GM12878 (cell line): ENCODE measurements around the gene PTPRN2. TPM values are rescaled to one million over a fixed set of nuclear protein-coding genes. Genes with fewer than 3 reads are reported as not detected.

Experiments used
- ATAC-seq: fragments of 200-7000 bp; cut with Tn5 transposase; 3 replicates; pipeline ENCODE4 v1.9.1; 2020; ENCODE audit warnings: mild to moderate bottlenecking, moderate library complexity
- BruUV-seq: library from RNA; stranded (reverse); fragments of 400-500 nt; replicated peaks from 2 replicates; lab custom pipeline; 2021; lab: Mats Ljungman, UMichigan
- CTCF ChIA-PET: fragments of 300-600 bp; sonication (Branson Sonifier 250); formaldehyde crosslinking; extraction: SDS; loops from one replicate; lab custom pipeline; 2021; ENCODE audit warnings: inconsistent platforms; lab: Yijun Ruan, JAX
- POLR2A ChIA-PET: fragments of 350-600 bp; formaldehyde crosslinking; extraction: SDS; loops from one replicate; lab custom pipeline; 2021; ENCODE audit warnings: inconsistent platforms; lab: Charles Lee
- RAD21 ChIA-PET: fragments of 300-600 bp; sonication (Branson Sonifier 250); formaldehyde crosslinking; loops from one replicate; lab custom pipeline; 2023; ENCODE audit warnings: antibody characterized with exemption; ENCODE audit not compliant: unreplicated experiment; lab: Charles Lee
- SMC1A ChIA-PET: fragments of 300-600 bp; sonication (Branson Sonifier 250); formaldehyde crosslinking; loops from one replicate; lab custom pipeline; 2023; ENCODE audit not compliant: unreplicated experiment, uncharacterized antibody; lab: Charles Lee
- DNase-seq: peaks from one replicate; pipeline ENCODE4 v3.0.0-alpha.2; 2011; ENCODE audit warnings: low read depth, low spot score
- FAIRE-seq: peaks from 3 replicates; lab custom pipeline; 2011; peaks lifted over from hg19 to GRCh38; lab: Jason Lieb, UNC
- H2AFZ ChIP-seq: 2 replicates; pipeline ENCODE4 v1.6.0; 2011; ENCODE audit warnings: low read depth, low read length, control low read depth; ENCODE audit not compliant: control insufficient read depth
- H3K27ac ChIP-seq: 2 replicates; pipeline ENCODE4 v1.5.1; 2011; ENCODE audit warnings: control low read depth; ENCODE audit not compliant: control insufficient read depth, insufficient read depth
- H3K27me3 ChIP-seq, 2 experiments: replicated peaks in 1 of 2; 2 replicates each; pipeline versions ENCODE4 v1.6.0 to v1.6.1; 2011; ENCODE audit warnings: low read length in 1 of 2; ENCODE audit not compliant: control insufficient read depth in 2 of 2, insufficient read depth in 2 of 2
- H3K36me3 ChIP-seq, 2 experiments: 2 replicates each; pipeline ENCODE4 v1.5.1; 2011; ENCODE audit warnings: low read length in 1 of 2; ENCODE audit not compliant: control insufficient read depth in 2 of 2, insufficient read depth in 2 of 2
- H3K4me1 ChIP-seq: 2 replicates; pipeline ENCODE4 v1.6.1; 2011; ENCODE audit warnings: mild to moderate bottlenecking, low read length, moderate library complexity, mixed read lengths; ENCODE audit not compliant: control insufficient read depth, insufficient read depth
- H3K4me2 ChIP-seq: 2 replicates; pipeline ENCODE4 v1.6.0; 2011; ENCODE audit warnings: control low read depth; ENCODE audit not compliant: control insufficient read depth, insufficient read depth
- H3K4me3 ChIP-seq: fragments of 200-600 bp; sonication (generic); 2 replicates; pipeline ENCODE4 v1.5.1; 2016
- H3K79me2 ChIP-seq: 2 replicates; pipeline ENCODE4 v1.6.0; 2011; ENCODE audit warnings: low read length; ENCODE audit not compliant: control insufficient read depth, insufficient read depth
- H3K9ac ChIP-seq: 2 replicates; pipeline ENCODE4 v1.8.0; 2011; ENCODE audit warnings: low read length, control low read depth, mixed read lengths; ENCODE audit not compliant: control insufficient read depth, insufficient read depth
- H3K9me3 ChIP-seq: replicated peaks from 3 replicates; pipeline ENCODE4 v1.5.1; 2011; ENCODE audit warnings: mild to moderate bottlenecking, low read length; ENCODE audit not compliant: control insufficient read depth, insufficient read depth
- H4K20me1 ChIP-seq: 2 replicates; pipeline ENCODE4 v1.6.0; 2011; ENCODE audit not compliant: control insufficient read depth, insufficient read depth
- BHLHE40 ChIP-seq, 2 experiments: fragments of 450-650 bp in 1 of 2; IDR thresholded peaks; 2 replicates each; pipeline ENCODE4 v1.6.1; 2011 to 2017; ENCODE audit warnings: low read depth in 2 of 2, borderline replicate concordance in 1 of 2, improper control_type of control experiment in 1 of 2, low read length in 1 of 2, mild to moderate bottlenecking in 1 of 2
- HDAC2 ChIP-seq: fragments of 200-600 bp; sonication (generic); IDR thresholded peaks from 2 replicates; pipeline ENCODE4 v1.6.1; 2017
- HDAC6 ChIP-seq: fragments of 200-600 bp; sonication (generic); IDR thresholded peaks from one replicate; pipeline ENCODE4 v1.8.0; 2017; ENCODE audit warnings: antibody characterized with exemption; ENCODE audit not compliant: unreplicated experiment
- MEF2B ChIP-seq: fragments of 450-650 bp; IDR thresholded peaks from 2 replicates; pipeline ENCODE4 v1.6.1; 2018; ENCODE audit warnings: mild to moderate bottlenecking, moderate library complexity; ENCODE audit not compliant: partially characterized antibody, poor library complexity, severe bottlenecking
- MYB ChIP-seq: fragments of 150-350 bp; IDR thresholded peaks from 2 replicates; pipeline ENCODE4 v1.6.1; 2014; ENCODE audit warnings: mild to moderate bottlenecking, low read depth, low read length, borderline replicate concordance
- NBN ChIP-seq: fragments of 450-650 bp; IDR thresholded peaks from 2 replicates; pipeline ENCODE4 v1.6.1; 2016
- POLR2A ChIP-seq: IDR thresholded peaks from 2 replicates; pipeline ENCODE4 v1.6.1; 2011; ENCODE audit warnings: low read depth, mild to moderate bottlenecking, low read length
- RAD21 ChIP-seq: IDR thresholded peaks from 2 replicates; pipeline ENCODE4 v1.6.1; 2011; ENCODE audit warnings: mild to moderate bottlenecking, low read depth, low read length, moderate library complexity; ENCODE audit not compliant: insufficient read depth
- STAT1 ChIP-seq: fragments of 450-650 bp; conservative IDR thresholded peaks from 2 replicates; pipeline ENCODE4 v1.6.1; 2014; ENCODE audit warnings: antibody characterized with exemption, mild to moderate bottlenecking
- TAF1 ChIP-seq: IDR thresholded peaks from 2 replicates; pipeline ENCODE4 v1.6.1; 2011; ENCODE audit warnings: mild to moderate bottlenecking, low read depth, low read length, borderline replicate concordance
- WRNIP1 ChIP-seq: IDR thresholded peaks from 2 replicates; pipeline ENCODE4 v1.6.1; 2011; ENCODE audit warnings: low read depth, low read length, improper control_type of control experiment, borderline replicate concordance
- WGBS: methylation state at CpG from one replicate; pipeline ENCODE4 v1.1.6; 2016; ENCODE audit warnings: low lambda C conversion rate; ENCODE audit not compliant: insufficient replicate concordance, insufficient coverage; ENCODE audit errors: missing lambda C conversion rate; 5-methylcytosine and 5-hydroxymethylcytosine counted together
- in situ Hi-C: fragments of 300-500 bp; cut with MboI; formaldehyde crosslinking; loops from 9 replicates; pipeline ENCODE4 v1.14.3; 2018; ENCODE audit warnings: mixed read lengths
- intact Hi-C: fragments of 100-400 bp; cut with micrococcal nuclease; formaldehyde crosslinking; loops from one replicate; pipeline ENCODE4 v1.14.2; 2022; ENCODE audit not compliant: unreplicated experiment
- polyA plus RNA-seq, 11 experiments: library from polyadenylated mRNA; depleted of rRNA in 4 of 11; unstranded in 6 of 11; stranded (reverse) in 5 of 11; fragments of >200 nt; fragmentation: Nextera tagmentation in 4 of 11; fragmentation: Illumina TruSeq in 1 of 11; extraction: Ambion mirVana in 4 of 11; extraction: Trizol in 1 of 11; gene quantifications; 1 replicate in 1 of 11; 2 replicates in 10 of 11; pipeline versions ENCODE4 v1.2.1 to v1.2.3, GENCODE V29; 2011 to 2016; ENCODE audit warnings: inconsistent platforms in 2 of 11, missing spikeins in 2 of 11, low read depth in 1 of 11
- total RNA-seq, 4 experiments: library from RNA; depleted of rRNA in 3 of 4; stranded (reverse); fragments of >200 nt in 3 of 4; fragmentation: Illumina TruSeq in 1 of 4; extraction: Trizol in 1 of 4; gene quantifications; 2 replicates each; pipeline versions ENCODE4 v1.2.1 to v1.2.3, GENCODE V29; 2013 to 2021
- TF ChIP-seq, protein P1 (sequence below): fragments of 150-350 bp; IDR thresholded peaks from 2 replicates; pipeline ENCODE4 v1.6.1; 2014; ENCODE audit warnings: mild to moderate bottlenecking, low read depth, low read length

PTPRN2 gene
- total and polyA plus RNA-seq, 10 of the 15 experiments (the other 5 are each of a cell fraction or from before 2014, with no cell fraction given): 5.4 TPM; not detected in 9

DNA sequence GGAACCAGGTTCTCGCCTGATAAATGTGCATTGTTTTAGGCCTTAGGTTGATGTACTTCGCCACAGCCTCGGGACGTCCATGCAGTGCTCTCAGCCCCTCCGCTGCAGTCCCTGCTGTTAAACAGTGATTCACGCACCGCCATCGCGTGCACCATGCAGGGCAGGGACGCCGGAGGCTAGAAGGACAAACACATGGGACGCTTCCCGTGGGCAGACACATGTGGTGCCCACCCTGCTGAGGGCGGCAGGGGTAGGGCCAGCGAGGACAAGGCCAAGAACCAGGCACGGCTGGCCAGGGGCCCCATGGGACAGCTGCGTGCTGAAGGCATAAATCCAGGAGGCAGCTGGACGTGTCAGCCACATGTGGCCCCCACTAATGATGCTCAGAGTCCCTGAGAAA, 394.7 kb downstream of the PTPRN2 start:
- ChIA-PET RAD21 (no interaction called here), SMC1A (no interaction called here), POLR2A (no interaction called here), CTCF (no interaction called here)
- no peak overlapping the region for H3K27ac ChIP-seq
- H3K79me2 ChIP-seq: no peaks in the 10 kb centered on the region
- intact Hi-C loops (no loop called here), in situ Hi-C loops (no loop called here)
- 49% methylated on average over 15 of the region's 18 CpGs for WGBS
- no peaks in the 10 kb centered on the region for H3K4me1 ChIP-seq
- H3K27me3 ChIP-seq: no peaks in the 10 kb centered on the region
- no peak overlapping the region for H3K4me3 ChIP-seq
- no peaks in the 10 kb centered on the region; the same call in 2 of the 3 replicates for H3K9me3 ChIP-seq
- H3K4me2 ChIP-seq: no peak overlapping the region
- no peak for FAIRE-seq
- ATAC-seq: no peak
- DNase-seq: no peak
- no peaks in the 10 kb centered on the region for H4K20me1 ChIP-seq
- no peak overlapping the region for H2AFZ ChIP-seq
- H3K36me3 ChIP-seq: no peaks in the 10 kb centered on the region
- no TSS peak for BruUV-seq
- no peak for TF ChIP-seq NBN
- TF ChIP-seq STAT1: no peak
- no peak for TF ChIP-seq MEF2B
- TF ChIP-seq, protein P1, sequence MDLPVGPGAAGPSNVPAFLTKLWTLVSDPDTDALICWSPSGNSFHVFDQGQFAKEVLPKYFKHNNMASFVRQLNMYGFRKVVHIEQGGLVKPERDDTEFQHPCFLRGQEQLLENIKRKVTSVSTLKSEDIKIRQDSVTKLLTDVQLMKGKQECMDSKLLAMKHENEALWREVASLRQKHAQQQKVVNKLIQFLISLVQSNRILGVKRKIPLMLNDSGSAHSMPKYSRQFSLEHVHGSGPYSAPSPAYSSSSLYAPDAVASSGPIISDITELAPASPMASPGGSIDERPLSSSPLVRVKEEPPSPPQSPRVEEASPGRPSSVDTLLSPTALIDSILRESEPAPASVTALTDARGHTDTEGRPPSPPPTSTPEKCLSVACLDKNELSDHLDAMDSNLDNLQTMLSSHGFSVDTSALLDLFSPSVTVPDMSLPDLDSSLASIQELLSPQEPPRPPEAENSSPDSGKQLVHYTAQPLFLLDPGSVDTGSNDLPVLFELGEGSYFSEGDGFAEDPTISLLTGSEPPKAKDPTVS: no peak
- no peak for TF ChIP-seq TAF1
- no peak for TF ChIP-seq HDAC2
- TF ChIP-seq BHLHE40 (IDR thresholded peaks at IDR 0.05; ENCODE audit: borderline replicate concordance in 1 of 2, low read depth in 2 of 2, low read length in 1 of 2): no peak
- TF ChIP-seq MYB: no peak
- TF ChIP-seq RAD21: no peak
- TF ChIP-seq POLR2A: no peak
- TF ChIP-seq WRNIP1: no peak
- no peak for TF ChIP-seq HDAC6
- TF ChIP-seq, all 136 proteins: peak for 0
- H3K9ac ChIP-seq: no peak overlapping the region
